ENCODE measurements around the gene VGF.
"Not testable (repeated sequence)": the region's sequence is repeated elsewhere in the genome, so short reads cannot be mapped to it uniquely, and the experiment has no call there.

VGF gene

DNA sequence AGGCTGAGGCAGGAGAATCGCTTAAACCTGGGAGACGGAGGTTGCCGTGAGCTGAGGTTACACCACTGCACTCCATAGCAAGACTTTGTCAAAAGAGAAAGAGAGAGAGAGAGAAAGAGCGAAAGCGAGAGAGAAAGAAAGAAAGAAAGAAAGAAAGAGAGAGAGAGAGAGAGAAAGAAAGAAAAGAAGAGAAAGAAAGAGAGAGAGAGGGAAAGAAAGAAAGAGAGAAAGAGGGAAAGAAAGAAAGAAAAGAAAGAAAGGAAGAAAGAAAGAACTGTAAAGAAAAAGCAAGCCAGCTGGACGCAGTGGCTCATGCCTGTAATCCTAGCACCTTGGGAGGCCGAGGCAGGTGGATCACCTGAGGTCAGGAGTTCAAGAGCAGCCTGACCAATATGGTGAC, 52.2 kb downstream of the VGF start:
- H3K27ac Mint-ChIP-seq; H3K9me3 Mint-ChIP-seq; H3K4me1 Mint-ChIP-seq (ENCODE audit: low read depth); H3K36me3 Mint-ChIP-seq (ENCODE audit: low read depth); H3K4me3 Mint-ChIP-seq; DNase-seq: not testable (repeated sequence)
- H3K27me3 Mint-ChIP-seq, result peaks cover 11% of the 10 kb centered on the region

All from activated T-cell treated with anti-CD3 and anti-CD28 coated beads, Interleukin-2, amount 50 U/mL, for 24 hours (primary cell).